Measurements from ENCODE around the gene NDUFS7. TPM values are rescaled to one million over a fixed set of nuclear protein-coding genes. Genes with fewer than 3 reads are reported as not detected.

NDUFS7 gene
- polyA plus RNA-seq, 2 of the 4 experiments (the other 2 are of a cell fraction), result 19.3 to 68.9 TPM

- ChIA-PET CTCF (interaction anchor here (0.7 to 1.9 kb wide), 3 partner anchors 11 to 18 kb away, joined by 3 to 5 read pairs (median 3); no protein-coding TSS in a partner anchor), POLR2A (no interaction called here)
- WGBS (ENCODE audit: missing lambda C conversion rate), result 5% methylated on average over 25 of the region's 100 CpGs
Observed at GRCh38 chr19:1438035-1438932, 54.6 kb downstream of the NDUFS7 start, which contains the start of gene RPS15. Gene RPS15 (plus strand): TSS chr19:1438396. CDS start chr19:1438426, 30 bp downstream.

More at GRCh38 chr19:1438035-1438932, 54.6 kb downstream of the NDUFS7 start, which contains the start of gene RPS15:
- Histone ChIP-seq H3K4me3 (peak within 1 kb of the TSS; percentile 93), H3K4me1 (peaks cover 26% of the 10 kb centered on the region), H3K9me3 (no peaks in the 10 kb centered on the region), H3K27ac (peak within 1 kb of the TSS; percentile 93 to 99), H3K4me2 (peak within 1 kb of the TSS; percentile 90)
- no peak for FAIRE-seq
- TF ChIP-seq CEBPB (IDR thresholded peaks at IDR 0.05) (no peak), HDAC2 (IDR thresholded peaks at IDR 0.05) (no peak), JUN (IDR thresholded peaks at IDR 0.05) (peak; percentile 72 to 96), NFE2L2 (conservative IDR thresholded peaks at IDR 0.05; ENCODE audit: low read length) (no peak), NR3C1 (IDR thresholded peaks at IDR 0.05) (no peak), GATA3 (IDR thresholded peaks at IDR 0.05; ENCODE audit: borderline replicate concordance) (peak; percentile 47; the same call in 1 of the 2 replicates), CTCF (IDR thresholded peaks at IDR 0.05) (peak; percentile 60), FOSL2 (IDR thresholded peaks at IDR 0.05) (no peak), FOSL2 (CRISPR knock-in tag; IDR thresholded peaks at IDR 0.05) (no peak; the same call in 1 of the 2 replicates), CHD2 (IDR thresholded peaks at IDR 0.05; ENCODE audit: low read length, partially characterized antibody) (peak; percentile 94), EHF (CRISPR knock-in tag; IDR thresholded peaks at IDR 0.05) (no peak), PHF8 (IDR thresholded peaks at IDR 0.05; ENCODE audit: borderline replicate concordance, low read depth) (peak; percentile 96), MYC (IDR thresholded peaks at IDR 0.05; ENCODE audit: borderline replicate concordance, low read length) (no peak; the same call in 1 of the 2 replicates), PBX3 (IDR thresholded peaks at IDR 0.05) (peak; percentile 15; the same call in 1 of the 2 replicates), USF2 (IDR thresholded peaks at IDR 0.05) (no peak), POLR2A (IDR thresholded peaks at IDR 0.05; ENCODE audit: low read length) (peak; percentile 93), ESRRA (IDR thresholded peaks at IDR 0.05; ENCODE audit: borderline replicate concordance, low read length) (no peak), HOXB5 (CRISPR knock-in tag; IDR thresholded peaks at IDR 0.05) (no peak), RFX5 (IDR thresholded peaks at IDR 0.05) (no peak), BCL3 (IDR thresholded peaks at IDR 0.05) (peak; percentile 95; the same call in 2 of the 3 replicates), HOXA7 (CRISPR knock-in tag; IDR thresholded peaks at IDR 0.05) (0 out of 2 replicates have a peak, but pooled peaks have one; percentile 31), RCOR1 (IDR thresholded peaks at IDR 0.05; ENCODE audit: low read depth, low read length) (no peak), FOSB (CRISPR knock-in tag; IDR thresholded peaks at IDR 0.05) (0 out of 2 replicates have a peak, but pooled peaks have one; percentile 36), RARB (CRISPR knock-in tag; IDR thresholded peaks at IDR 0.05) (no peak), MAX (IDR thresholded peaks at IDR 0.05) (peak; percentile 94)
- TF ChIP-seq, protein P1, sequence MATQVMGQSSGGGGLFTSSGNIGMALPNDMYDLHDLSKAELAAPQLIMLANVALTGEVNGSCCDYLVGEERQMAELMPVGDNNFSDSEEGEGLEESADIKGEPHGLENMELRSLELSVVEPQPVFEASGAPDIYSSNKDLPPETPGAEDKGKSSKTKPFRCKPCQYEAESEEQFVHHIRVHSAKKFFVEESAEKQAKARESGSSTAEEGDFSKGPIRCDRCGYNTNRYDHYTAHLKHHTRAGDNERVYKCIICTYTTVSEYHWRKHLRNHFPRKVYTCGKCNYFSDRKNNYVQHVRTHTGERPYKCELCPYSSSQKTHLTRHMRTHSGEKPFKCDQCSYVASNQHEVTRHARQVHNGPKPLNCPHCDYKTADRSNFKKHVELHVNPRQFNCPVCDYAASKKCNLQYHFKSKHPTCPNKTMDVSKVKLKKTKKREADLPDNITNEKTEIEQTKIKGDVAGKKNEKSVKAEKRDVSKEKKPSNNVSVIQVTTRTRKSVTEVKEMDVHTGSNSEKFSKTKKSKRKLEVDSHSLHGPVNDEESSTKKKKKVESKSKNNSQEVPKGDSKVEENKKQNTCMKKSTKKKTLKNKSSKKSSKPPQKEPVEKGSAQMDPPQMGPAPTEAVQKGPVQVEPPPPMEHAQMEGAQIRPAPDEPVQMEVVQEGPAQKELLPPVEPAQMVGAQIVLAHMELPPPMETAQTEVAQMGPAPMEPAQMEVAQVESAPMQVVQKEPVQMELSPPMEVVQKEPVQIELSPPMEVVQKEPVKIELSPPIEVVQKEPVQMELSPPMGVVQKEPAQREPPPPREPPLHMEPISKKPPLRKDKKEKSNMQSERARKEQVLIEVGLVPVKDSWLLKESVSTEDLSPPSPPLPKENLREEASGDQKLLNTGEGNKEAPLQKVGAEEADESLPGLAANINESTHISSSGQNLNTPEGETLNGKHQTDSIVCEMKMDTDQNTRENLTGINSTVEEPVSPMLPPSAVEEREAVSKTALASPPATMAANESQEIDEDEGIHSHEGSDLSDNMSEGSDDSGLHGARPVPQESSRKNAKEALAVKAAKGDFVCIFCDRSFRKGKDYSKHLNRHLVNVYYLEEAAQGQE (IDR thresholded peaks at IDR 0.05), result peak; percentile 91
- TF ChIP-seq, protein P2, sequence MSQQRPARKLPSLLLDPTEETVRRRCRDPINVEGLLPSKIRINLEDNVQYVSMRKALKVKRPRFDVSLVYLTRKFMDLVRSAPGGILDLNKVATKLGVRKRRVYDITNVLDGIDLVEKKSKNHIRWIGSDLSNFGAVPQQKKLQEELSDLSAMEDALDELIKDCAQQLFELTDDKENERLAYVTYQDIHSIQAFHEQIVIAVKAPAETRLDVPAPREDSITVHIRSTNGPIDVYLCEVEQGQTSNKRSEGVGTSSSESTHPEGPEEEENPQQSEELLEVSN (IDR thresholded peaks at IDR 0.05; ENCODE audit: borderline replicate concordance, low read depth), result peak; percentile 40; the same call in 1 of the 2 replicates
- TF ChIP-seq, protein P3, sequence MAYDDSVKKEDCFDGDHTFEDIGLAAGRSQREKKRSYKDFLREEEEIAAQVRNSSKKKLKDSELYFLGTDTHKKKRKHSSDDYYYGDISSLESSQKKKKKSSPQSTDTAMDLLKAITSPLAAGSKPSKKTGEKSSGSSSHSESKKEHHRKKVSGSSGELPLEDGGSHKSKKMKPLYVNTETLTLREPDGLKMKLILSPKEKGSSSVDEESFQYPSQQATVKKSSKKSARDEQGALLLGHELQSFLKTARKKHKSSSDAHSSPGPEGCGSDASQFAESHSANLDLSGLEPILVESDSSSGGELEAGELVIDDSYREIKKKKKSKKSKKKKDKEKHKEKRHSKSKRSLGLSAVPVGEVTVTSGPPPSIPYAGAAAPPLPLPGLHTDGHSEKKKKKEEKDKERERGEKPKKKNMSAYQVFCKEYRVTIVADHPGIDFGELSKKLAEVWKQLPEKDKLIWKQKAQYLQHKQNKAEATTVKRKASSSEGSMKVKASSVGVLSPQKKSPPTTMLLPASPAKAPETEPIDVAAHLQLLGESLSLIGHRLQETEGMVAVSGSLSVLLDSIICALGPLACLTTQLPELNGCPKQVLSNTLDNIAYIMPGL (CRISPR knock-in tag; IDR thresholded peaks at IDR 0.05; ENCODE audit: borderline replicate concordance), result no peak
- ATAC-seq, result peak; percentile 81 to 85
- peak; percentile 59 to 96 for DNase-seq (ENCODE audit: low read depth in 1 of 2, low spot score in 1 of 2)

Measured in A549 (cell line).